ENCODE measurements around the gene GPR39.

The GPR39 gene

DNA sequence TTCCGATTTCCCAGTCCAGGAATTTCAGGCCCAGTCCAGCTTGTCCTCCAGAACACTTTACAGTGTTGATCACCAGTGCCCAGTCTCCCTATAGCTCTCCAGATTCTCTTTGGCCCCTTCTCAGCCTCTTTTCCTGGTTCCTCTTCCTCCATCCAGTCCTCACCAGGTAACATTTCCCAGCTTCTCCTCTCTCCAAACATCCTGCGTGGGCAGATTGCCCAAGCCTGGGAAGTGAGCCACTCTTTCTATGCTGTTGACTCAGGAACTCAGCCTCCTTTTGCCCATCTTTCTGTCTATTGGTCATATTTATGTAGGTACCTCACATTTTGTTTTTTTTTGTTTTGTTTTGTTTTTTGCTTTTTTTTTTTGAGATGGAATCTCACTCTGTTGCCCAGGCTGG, 144.0 kb downstream of the GPR39 start:
- no peak for DNase-seq (ENCODE audit: low read depth in 2 of 3, low spot score in 2 of 3)

DNA sequence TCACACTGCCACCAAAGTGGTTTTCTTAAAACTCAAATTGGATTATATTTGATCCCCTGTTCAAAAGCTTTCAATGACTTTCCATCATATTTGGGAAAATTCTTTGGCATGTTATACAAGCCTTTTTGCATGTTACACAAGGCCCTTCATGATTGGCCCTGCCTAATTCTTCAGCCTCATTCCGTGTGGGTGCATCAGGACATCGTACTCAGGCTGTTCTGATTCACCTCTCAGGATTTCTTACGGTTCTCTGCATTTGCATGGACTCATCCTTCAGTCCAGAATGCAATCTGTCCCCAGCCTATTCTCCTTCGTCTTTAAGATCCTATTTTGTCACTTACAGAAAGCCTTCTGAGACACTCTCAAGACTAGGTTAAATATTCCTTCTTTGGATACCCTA, 145.6 kb downstream of the GPR39 start:
- no peak for DNase-seq (ENCODE audit: low read depth in 2 of 3, low spot score in 2 of 3)

DNA sequence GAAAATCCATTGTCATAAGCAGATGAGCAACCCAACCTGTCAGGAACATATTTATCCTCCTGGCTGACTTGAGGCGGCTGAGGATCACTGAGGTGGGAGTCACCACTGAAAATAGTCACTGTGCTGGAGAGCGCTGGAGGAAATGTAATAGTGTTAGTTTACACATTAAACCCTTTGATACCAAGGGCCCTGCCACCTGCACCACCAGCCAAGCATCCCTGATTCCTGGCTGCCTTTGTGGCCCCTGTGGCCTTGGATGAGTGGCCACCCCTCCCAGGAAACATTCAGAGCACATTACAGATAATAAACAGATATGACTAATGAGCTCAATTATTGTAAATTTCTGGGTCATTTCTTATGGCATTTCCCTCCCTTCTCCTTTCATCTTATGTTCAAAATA, 147.5 kb downstream of the GPR39 start:
- DNase-seq (ENCODE audit: low read depth in 2 of 3, low spot score in 2 of 3): no peak

DNA sequence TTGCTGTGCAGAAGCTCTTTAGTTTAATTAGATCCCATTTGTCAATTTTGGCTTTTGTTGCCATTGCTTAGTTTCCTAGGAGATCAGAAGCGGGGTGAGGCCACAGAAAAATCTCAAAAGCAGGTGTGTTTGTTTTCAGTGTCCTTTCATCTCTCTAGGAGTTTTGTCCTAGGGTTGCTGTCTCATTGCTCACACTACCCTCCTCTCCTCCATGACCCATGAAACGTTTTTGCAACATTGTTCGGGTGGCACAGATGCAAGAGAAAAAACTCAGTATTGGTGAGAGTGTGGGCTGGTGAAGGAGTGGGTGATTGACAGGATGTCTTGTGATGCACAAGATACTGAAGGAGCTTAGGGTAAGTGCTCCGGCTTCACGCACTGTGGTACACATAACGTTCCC, 149.8 kb downstream of the GPR39 start:
- no peak for DNase-seq (ENCODE audit: low read depth in 2 of 3, low spot score in 2 of 3)

DNA sequence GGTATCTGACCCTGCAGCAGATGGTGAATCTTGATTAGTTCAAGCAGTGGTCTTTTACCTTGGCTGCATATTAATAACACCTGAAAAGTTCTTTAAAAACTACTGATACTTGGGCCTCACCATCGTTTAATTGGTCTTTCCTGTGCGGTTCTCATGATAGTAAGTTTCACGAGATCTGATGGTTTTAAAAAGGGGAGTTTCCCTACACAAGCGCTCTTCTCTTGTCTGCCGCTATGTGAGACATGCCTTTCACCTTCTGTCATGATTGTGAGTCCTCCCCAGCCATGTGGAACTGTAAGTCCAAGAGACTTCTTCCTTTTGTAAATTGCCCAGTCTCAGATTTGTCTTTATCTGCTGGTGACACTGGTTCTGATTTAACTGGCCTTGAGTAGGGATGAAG, 151.1 kb downstream of the GPR39 start:
- DNase-seq (ENCODE audit: low read depth in 2 of 3, low spot score in 2 of 3): no peak

DNA sequence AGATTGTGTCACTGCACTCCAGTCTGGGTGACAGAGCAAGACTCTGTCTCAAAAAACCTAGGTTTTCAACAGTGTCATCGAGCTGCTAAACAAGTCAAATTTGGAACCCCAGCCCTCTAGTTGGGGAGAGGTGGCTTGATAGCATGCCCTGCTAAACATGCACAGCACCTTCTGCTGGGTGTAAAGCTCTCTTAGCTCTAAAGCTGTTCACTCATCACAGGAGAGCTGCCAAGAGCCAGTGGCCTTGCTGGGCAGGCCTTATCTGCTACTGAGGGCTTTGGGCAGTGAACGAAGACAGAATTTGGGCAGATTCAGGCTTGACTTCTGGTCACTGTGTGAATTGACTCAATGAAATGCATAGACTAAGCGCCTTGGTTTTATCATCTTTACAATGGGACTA, 152.1 kb downstream of the GPR39 start:
- no peak for DNase-seq (ENCODE audit: low read depth in 2 of 3, low spot score in 2 of 3)

DNA sequence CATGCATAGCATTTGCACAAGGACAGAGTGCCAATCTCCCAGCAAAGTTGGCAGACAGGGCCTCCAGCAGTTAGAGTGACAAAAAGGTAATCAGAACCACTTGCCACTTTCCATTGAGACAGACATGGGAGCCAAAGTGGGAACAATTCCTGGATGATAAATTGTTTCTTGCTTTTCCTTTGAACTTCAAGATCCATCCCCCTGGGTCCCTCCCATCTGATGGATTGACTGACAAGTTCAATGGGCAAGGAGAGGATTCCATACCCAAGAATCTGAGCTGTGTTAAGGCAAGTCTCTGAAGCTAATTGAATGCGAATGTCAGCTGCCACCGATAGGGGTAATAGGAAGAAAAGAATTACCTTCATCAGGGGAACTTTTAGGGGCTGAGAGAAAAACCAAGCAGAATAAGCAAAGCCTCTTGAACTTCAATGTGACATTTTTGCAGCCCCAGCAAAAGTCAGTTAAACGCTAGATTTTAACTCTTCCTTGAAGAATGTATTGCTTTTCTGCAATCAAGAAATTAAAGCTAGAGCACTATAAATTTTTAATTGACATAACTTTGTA, 156.9 kb downstream of the GPR39 start:
- DNase-seq (ENCODE audit: low read depth in 2 of 3, low spot score in 2 of 3): no peak

DNA sequence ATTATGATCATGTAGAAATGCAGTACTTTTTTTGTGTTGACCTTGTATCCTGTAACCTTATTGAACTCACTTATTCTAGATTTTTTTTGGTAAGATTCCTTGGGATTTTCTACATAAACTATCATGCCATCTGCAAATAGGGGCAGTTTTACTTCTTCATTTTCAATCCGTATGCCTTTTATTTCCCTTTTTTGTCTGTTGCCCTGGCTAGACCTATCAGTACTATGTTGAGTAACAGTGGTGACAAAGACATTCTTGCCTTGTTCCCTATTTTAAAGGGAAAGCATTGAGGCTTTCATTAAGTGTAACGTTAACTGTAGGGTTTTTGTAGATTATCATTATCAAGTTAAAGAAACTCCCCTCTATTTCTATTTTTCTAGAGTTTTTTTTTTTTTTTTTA, 161.1 kb downstream of the GPR39 start:
- no peak for DNase-seq (ENCODE audit: low read depth in 2 of 3, low spot score in 2 of 3)

DNA sequence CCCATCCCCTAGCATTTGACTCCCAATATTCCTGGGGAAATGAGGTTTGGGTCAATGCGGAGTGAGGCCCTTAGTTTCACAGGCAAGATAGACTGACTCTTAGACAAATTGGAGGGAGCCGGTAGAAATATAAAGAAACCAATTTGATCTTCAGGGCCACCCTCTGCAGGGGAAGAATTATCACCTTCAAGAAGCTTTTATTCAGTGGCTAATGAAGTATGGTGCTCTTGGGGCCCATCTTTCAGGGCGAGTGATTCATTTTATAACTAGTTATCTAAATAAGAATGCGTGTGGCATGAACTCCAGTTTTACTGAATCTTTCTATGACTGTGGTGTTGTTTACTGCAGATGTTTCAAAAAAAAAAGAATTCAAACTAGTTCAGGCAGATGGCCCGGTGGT, 165.0 kb downstream of the GPR39 start:
- no peak for DNase-seq (ENCODE audit: low read depth in 2 of 3, low spot score in 2 of 3)

DNA sequence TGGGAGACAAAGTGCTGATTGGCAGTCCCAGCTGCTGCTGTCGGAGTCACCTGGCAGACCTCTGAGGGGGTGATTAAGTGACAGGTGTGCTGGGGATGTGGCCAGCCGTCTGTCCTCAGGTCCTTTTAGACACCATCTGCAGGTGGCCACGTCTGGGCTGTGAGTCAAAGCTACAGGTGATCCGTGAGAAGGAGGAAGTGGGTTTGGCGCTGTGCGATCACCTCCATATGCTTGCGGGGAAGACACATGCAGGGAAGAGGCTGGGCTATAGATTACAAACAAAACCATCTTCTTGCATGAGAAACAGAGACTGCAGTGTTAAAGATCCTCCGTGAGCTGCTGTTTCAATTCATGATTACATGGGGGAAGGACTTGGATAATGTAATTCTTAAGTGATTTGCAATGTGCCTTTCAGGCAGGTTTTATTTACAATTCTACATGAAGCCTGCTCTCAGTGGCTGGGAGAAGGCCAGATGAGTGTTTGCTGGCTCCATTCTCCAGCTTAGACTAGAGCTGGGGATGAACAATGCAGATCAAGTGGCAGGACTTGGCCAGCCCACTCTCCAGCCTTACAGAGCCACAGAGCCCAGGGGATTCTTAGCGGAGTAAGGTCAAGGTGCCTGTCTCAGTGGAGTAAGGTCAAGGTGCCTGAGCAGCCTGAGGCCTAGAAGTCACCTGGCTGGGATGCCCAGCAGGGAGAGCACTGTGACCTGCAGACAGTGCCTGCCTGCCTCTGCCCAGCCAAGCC, 165.6 kb downstream of the GPR39 start:
- no peak for DNase-seq (ENCODE audit: low read depth in 2 of 3, low spot score in 2 of 3)

DNA sequence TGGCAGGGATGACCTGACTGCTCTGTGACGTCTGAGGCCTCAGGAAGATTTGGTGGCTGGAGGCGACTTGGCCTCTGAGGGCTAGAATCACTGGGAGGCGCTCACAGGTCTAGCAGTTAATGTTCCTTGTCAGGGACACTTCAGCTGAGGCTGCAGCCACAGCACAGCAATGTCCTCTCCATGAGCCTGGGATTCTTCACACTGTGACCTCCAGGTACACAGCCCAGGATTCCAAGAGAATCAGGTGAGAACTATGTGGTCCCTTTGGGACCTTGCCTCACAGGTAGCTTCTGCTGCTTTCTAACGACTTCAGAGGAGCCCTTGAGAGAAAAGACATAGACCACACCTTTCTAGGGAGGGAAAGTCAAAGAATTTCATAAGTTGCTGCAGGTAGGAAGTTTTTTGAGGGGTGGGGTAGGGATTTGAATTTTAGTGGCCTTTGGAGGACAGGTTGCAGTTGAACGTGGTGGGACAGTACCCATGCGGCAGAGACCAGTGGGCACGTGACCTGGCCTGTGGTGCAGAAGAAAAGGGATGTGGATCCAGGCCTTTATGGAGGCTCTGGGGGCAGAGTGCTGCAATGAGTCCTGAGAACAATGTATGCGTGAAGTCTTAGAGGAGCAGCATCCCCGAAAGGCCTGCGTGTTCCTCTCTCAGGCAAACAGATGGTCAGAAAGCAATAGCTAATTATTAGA, 167.2 kb downstream of the GPR39 start:
- no peak for DNase-seq (ENCODE audit: low read depth in 2 of 3, low spot score in 2 of 3)

DNA sequence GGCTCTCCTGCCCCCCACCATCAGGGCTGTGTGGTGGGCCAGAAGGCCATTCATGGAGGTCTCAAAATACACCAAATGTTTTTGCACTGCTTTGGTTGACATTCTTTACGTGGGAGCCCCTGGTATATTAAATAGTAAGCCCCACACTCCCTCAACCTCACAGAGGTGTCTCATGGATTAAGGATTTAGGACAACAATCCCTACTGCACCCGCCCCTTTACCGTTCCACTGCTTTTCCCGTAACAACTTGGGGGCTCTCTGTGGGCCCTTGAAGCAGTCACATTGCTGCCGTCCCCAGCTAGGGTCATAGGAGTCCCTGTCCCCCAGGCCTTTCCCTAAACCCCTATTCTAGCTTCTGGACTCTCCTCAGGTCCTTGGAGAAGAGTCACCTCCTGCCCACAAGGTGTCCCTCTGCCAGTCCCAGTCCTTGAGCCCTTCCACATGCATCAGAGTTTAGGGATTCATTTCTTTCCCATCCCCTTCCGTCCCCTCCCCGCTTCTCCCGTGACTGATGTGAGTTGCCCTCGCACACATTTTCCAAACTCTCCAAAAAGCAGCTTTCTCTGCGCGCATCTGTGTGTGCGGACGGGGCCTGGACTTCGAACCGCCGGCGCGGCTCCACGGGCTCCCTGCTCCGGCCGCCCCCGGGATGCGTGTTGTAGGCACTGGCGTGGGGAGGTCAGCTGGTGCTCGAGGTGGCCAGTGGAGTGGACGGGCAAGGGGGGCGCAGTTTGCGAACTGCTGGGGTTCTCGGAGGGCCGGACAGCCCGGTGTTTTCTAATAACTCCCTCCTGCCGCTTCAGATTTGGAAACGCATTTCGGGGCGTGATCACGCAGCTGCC, 168.6 kb downstream of the GPR39 start:
- DNase-seq (ENCODE audit: low read depth in 2 of 3, low spot score in 2 of 3): no peak

DNA sequence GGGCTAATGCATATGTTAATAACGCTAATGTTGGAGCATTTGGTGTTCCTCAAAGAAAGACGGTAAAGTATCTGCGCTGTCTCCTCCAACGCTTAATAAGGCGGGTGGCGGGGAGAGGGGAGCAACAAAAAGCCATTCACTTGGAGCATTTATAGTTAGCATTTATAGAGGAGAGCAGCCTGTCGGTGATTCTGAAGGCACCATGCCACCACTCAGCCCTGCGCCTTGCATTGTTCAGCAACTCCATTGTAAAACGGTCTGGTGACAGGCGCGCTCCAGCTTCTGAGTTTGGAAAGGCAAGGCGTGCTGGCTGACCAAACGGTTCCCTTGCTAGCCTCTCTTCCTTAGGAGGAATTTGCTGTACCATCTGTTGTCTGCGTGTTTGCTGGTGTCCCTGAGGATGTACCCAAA, 169.5 kb downstream of the GPR39 start:
- no peak for DNase-seq (ENCODE audit: low read depth in 2 of 3, low spot score in 2 of 3)

DNA sequence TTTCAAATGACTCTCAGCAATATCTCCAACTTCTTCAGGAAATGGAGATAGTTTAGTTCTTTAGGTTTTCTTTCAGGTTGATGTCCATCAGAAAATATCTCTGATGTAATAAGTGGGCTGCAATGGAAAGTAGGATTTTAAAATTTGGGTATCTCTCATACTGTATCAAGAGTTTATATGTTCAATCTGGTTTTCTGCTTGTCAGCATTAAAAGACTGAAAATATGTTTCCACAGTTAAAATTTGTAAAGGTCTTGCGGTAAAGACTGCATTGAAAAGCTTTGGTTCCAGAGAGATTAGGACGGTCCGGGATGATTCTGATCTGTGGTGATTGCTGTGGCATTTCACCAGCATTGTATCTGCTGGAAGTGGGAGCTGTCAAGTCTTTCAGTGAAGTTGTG, 170.2 kb downstream of the GPR39 start:
- no peak for DNase-seq (ENCODE audit: low read depth in 2 of 3, low spot score in 2 of 3)

DNA sequence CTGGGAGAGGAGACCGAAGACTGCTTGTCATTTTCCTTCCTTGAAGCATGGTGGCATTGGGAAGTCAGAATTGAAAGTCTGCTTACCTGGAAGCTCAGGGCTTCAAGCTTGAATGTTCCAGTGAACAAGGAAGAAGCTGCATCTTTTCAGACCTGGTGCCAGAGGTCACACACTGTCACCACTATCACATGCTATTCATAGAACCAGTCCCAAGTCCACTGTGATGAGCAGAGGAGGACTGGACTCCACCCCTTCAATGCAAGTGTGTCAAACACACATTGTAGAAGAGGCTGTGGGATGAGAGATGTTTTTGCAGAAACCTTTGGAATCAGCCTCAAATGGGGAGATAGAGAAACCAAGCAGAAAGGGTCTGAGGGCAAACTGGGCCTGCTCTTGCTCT, 172.0 kb downstream of the GPR39 start:
- no peak for DNase-seq (ENCODE audit: low read depth in 2 of 3, low spot score in 2 of 3)

DNA sequence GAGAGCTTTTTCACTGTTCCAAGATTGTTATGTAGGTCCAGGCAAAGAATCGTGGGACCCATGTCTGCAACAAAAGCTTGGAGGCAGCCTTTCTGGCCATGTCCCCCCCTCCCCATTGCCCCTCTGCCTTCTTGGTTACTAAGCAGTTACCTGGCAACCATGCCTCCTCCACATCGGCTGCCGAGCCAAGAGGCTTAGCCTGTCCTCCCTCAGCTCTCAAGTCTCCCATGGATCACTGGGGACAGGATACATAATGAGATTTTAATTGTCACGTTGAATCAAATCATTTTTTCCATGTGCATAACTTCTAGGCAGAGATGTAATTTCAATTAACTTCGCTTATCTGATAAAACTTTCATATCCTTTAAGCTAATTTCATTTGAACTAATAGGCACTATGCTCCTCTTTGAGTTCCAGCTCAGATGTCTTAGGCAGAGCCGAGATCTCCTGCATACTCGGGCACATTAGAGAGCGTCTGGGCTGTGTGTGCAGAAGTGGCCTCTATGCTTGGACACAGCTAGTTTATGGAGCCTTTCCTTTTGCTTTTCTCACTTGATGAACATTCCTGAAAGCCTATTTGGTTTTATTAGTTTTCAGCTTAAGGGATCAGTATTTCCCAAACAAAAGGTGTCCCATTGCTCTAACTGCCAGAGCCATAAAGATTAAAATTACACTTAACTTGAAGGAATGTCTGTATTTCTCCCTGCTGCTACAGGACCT, 172.7 kb downstream of the GPR39 start:
- DNase-seq (ENCODE audit: low read depth in 2 of 3, low spot score in 2 of 3): no peak

DNA sequence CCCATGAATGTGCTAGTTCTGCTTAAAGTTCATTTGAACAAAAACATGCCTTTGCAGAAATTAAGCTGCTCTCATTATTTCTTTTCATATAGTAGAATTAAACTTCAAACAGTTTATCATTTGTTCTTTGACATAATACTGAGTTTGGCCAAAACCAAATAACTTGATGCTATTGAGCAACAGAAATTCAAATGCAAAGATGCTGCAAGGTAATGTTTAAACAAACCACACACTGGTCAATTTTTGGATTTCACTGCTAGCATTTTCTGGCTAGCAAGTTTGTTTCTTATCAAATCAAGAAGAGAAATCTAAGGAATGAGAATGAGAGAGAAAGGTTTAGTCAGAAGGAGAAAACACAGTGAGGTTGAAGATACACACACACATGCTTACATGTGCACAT, 173.4 kb downstream of the GPR39 start:
- no peak for DNase-seq (ENCODE audit: low read depth in 2 of 3, low spot score in 2 of 3)

DNA sequence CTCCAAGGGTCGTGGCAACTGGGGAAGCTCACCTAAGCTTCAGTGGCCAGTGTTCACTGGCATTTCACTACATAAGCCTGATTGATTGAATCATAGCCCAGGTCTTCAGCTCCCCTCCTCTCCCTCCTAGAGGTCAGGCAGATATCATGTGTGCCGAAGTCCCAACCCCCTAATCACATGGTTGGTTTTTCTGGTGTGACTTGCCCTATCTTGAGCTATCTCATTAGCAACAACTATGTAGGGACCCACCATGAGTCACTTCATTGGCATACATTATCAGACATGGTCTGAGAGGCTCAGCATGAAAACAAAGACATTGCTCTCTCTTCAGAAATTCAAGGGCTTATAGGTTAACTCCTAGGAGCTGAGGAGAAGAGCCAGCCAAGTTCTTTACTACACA, 176.6 kb downstream of the GPR39 start:
- DNase-seq (ENCODE audit: low read depth in 2 of 3, low spot score in 2 of 3): no peak

DNA sequence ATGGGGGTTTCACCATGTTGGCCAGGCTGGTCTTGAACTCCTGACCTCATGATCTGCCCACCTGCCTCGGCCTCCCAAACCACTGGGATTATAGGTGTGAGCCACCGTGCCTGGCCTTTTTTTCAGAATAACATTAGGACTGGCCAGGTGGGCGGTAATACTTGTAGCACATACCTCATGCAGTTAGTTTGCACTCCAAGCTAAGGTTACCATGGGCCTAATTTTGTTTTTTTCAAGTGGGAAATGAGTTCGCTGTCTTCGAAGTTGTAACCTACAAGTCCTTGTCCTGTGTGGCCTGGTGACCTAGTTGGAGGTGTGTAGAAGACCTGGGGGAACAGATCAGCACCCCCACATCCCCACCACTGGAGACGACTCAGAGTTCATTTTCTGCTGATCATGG, 178.6 kb downstream of the GPR39 start:
- no peak for DNase-seq (ENCODE audit: low read depth in 2 of 3, low spot score in 2 of 3)

DNA sequence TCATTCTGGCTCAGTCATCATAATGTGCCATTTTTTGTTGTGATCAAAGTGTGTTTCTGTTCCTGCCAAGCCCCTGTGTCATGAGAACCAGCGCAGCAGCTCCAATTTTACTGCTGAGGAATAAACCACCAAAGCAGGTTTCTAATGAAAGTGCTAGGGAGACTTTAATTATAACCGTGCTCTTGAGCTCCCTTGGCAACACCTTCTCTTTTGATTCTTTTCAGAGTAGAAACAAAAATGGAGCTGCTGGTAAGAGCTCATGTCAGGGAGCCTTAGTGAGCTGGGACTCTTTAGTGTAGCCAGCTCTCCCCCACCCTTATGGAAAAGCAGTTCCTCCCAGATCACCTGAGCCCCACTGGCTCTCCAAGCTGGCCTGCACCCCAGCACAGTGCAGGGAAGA, 179.1 kb downstream of the GPR39 start:
- DNase-seq (ENCODE audit: low read depth in 2 of 3, low spot score in 2 of 3): no peak

DNA sequence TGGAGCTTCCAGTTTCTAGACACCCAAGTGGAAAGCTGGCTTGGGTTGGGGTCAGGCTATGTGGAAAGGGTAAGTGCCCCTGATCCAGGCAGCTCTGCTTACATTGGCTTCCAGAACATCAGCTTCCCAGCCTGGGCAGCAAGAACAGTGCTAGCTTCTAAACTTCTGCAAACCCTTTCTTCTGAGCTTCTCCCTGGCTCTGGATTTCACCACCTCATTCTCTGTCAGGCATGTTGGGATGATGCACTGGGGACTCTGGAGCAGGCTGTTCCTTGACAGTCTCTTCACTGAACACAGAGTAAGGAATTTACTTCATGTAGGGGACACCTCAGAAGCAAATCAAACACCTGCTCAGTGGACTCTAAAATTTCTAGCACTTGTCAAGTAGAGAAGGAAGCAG, 180.6 kb downstream of the GPR39 start:
- DNase-seq (ENCODE audit: low read depth in 2 of 3, low spot score in 2 of 3): no peak

Data from activated CD8-positive, alpha-beta memory T cell treated with anti-CD3 and anti-CD28 coated beads for 48 hours (primary cell).